ENCODE data around the gene BARD1.

- no peak for TF ChIP-seq EZH2phosphoT487 (IDR thresholded peaks at IDR 0.05; ENCODE audit: borderline replicate concordance, low read length)
- no peak for TF ChIP-seq CTCF (conservative IDR thresholded peaks at IDR 0.05; ENCODE audit: low read depth, low read length)
- TF ChIP-seq EZH2 (IDR thresholded peaks at IDR 0.05; ENCODE audit: low read length, unreplicated experiment), result no peak
These were observed 37.0 kb downstream of the BARD1 start for GRCh38 chr2:214772443-214773015.
